WERI-Rb-1 (cell line): ENCODE results near the gene CCDC88C.

Experiments
- DNase-seq: peaks from one replicate; pipeline ENCODE4 v3.0.0-alpha.2; 2020
- H3K27ac ChIP-seq: fragments of 250-450 bp; sonication (Bioruptor Pico); 2 replicates; pipeline ENCODE4 v1.5.1; 2020; ENCODE audit warnings: mild to moderate bottlenecking, moderate library complexity
- H3K27me3 ChIP-seq: fragments of 250-450 bp; sonication (Bioruptor Pico); 2 replicates; pipeline ENCODE4 v1.5.1; 2021; ENCODE audit warnings: mild to moderate bottlenecking, low read depth, moderate library complexity; ENCODE audit not compliant: insufficient read depth, severe bottlenecking
- H3K36me3 ChIP-seq: fragments of 250-450 bp; sonication (Bioruptor Pico); 2 replicates; pipeline ENCODE4 v1.5.1; 2020; ENCODE audit warnings: mild to moderate bottlenecking, moderate library complexity
- H3K4me3 ChIP-seq: 2 replicates; pipeline ENCODE4 v1.5.1; 2011; ENCODE audit warnings: low read depth, mild to moderate bottlenecking, control low read depth, low read length
- H3K9me3 ChIP-seq: fragments of 250-450 bp; sonication (Bioruptor Pico); 2 replicates; pipeline ENCODE4 v1.5.1; 2021; ENCODE audit warnings: mild to moderate bottlenecking, moderate library complexity; ENCODE audit not compliant: severe bottlenecking
- TF ChIP-seq, protein P1 (sequence below): IDR thresholded peaks from 2 replicates; pipeline ENCODE4 v1.5.1; 2011; ENCODE audit warnings: low read depth, mild to moderate bottlenecking, control low read depth, inconsistent platforms, low read length

CCDC88C gene

DNA sequence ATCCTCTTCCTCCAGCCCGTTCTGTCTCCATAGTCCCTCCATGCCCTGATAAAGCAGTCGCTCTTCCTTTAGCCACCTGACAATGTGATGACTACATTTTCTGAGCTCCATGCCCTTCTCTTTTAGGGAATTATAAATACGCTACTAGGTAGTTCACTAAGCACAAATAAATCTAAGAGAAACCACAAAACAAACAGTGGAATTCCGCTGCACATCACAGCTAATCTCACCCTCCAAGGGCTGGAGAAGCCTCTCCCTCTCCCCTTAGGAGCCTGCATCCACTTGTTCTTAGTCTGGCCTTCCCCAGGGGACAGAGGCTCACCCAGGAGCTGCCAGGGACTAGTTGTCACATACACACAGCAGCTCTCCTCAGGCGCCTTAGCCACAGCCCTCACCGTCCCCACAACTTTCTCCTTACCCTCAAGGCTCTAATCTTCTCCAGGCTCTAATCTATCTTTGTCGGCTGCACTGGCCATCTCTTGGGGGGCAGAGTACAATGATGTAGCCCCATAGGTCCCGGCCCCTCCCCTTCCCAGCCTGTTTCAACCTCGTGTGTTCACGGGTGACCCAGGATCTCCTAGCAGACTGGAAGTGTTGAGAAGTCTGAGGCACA lies 117.2 kb downstream of the CCDC88C start:
- DNase-seq = no peak
- Histone ChIP-seq H3K27ac (no peak overlapping the region), H3K27me3 (no peaks in the 10 kb centered on the region), H3K36me3 (peaks cover 95% of the 10 kb centered on the region), H3K4me3 (no peak overlapping the region), H3K9me3 (no peaks in the 10 kb centered on the region)
- TF ChIP-seq, protein P1, sequence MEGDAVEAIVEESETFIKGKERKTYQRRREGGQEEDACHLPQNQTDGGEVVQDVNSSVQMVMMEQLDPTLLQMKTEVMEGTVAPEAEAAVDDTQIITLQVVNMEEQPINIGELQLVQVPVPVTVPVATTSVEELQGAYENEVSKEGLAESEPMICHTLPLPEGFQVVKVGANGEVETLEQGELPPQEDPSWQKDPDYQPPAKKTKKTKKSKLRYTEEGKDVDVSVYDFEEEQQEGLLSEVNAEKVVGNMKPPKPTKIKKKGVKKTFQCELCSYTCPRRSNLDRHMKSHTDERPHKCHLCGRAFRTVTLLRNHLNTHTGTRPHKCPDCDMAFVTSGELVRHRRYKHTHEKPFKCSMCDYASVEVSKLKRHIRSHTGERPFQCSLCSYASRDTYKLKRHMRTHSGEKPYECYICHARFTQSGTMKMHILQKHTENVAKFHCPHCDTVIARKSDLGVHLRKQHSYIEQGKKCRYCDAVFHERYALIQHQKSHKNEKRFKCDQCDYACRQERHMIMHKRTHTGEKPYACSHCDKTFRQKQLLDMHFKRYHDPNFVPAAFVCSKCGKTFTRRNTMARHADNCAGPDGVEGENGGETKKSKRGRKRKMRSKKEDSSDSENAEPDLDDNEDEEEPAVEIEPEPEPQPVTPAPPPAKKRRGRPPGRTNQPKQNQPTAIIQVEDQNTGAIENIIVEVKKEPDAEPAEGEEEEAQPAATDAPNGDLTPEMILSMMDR = no peak

DNA sequence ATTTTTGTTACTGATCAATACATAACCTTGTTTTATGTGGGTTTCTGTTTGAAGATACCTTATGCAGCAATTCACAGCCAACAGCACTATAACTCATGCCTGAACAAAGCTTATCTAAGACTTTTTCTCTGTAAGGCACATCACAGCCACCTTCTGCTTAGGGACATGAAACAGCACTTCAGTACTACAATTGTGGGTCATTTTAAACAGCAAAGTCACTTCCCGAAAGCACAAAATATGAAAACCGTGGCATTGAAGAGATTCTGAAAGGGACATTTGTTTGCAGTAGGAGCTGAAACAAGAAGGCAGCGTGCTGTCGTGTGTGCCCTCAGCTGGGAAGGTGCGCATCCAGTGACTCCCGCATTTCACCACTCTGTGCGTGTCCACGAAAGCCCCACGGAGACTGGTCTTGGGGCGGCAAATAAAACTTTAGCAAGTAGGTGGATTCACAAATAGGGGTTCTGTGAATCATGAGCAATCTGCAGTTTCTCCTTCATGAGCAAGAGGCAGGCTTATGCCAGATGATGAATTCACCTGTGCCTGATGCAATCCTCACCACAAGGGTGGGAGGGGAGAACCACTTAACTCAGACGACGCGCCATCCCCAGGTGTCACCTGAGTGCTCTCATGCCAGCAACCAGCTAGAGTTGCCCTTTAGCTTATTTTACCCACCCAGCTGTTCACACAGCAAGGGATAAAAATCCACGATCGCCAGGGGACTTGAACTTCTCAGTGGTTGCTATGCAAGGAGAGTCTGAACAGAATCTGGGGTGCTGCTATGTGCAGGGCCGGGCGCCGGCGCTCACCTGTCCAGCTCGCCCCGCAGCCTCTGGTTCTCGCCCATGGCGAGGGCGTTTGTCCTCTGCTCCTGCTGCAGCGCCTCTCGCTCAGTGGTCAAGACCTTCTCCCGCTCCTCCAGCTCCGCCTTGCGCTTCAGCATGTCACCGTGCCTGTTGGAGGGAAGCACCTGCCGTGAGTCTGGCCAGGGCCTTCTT lies 118.2 kb downstream of the CCDC88C start:
- Histone ChIP-seq H3K27me3 (no peaks in the 10 kb centered on the region), H3K27ac (no peak overlapping the region), H3K36me3 (peaks cover 95% of the 10 kb centered on the region), H3K9me3 (no peaks in the 10 kb centered on the region), H3K4me3 (no peak overlapping the region)
- no peak for DNase-seq
- TF ChIP-seq, protein P1 = no peak

DNA sequence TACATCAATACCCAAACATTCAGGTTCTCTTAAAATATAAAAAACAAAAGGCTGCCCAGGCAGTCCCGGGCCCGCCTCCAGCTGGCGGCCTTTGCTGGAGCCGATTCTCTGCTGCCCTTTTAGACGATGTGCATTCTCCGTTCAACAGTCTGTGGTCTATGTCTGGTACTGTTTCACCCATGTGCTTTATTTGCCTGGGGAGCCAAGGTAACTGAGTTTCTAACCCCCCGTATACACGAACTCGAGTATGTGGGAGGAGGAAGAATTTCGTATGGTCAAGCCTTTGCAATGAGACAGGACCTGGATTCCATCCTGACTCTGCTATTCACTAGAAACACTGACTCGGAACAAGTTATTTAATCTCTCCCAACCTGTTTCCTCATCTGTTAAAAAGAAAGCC lies 119.0 kb downstream of the CCDC88C start:
- TF ChIP-seq, protein P1 = no peak
- Histone ChIP-seq H3K36me3 (peaks cover 95% of the 10 kb centered on the region), H3K9me3 (no peaks in the 10 kb centered on the region), H3K4me3 (no peak overlapping the region), H3K27ac (no peak overlapping the region), H3K27me3 (no peaks in the 10 kb centered on the region)
- no peak for DNase-seq

DNA sequence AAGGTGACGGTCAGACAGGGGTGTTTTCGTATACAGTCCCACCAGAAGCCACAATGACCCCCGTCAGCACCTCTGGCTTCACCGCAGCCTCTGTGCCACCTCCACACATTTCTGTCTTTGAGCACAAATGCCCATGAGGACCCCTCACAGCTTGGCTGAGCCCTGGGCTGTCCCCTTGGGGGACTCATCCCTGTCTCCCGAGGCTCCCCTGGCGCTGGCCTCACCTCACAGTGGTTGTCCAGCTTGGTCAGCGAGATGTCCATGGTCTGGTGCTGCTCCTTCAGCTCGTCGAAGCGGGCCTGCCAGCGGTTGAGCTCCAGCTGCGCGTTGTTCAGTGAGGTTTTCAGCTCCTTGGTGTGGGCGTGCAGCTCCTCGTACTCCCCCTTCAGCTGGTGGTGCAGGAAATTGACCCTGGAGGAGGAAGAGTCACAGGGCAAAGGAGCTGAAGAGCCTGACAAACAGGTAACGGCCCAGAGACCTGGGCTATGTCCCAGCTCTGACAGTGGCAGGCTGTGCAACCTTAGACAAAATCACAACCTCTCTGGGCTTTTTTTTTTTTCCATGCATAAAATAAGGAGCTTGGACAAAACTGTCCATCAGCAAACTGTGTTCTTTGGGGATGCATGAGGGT lies 120.4 kb downstream of the CCDC88C start:
- Histone ChIP-seq H3K27ac (no peak overlapping the region), H3K27me3 (no peaks in the 10 kb centered on the region), H3K9me3 (no peaks in the 10 kb centered on the region), H3K36me3 (peaks cover 87% of the 10 kb centered on the region), H3K4me3 (no peak overlapping the region)
- TF ChIP-seq, protein P1 = no peak
- DNase-seq = no peak

DNA sequence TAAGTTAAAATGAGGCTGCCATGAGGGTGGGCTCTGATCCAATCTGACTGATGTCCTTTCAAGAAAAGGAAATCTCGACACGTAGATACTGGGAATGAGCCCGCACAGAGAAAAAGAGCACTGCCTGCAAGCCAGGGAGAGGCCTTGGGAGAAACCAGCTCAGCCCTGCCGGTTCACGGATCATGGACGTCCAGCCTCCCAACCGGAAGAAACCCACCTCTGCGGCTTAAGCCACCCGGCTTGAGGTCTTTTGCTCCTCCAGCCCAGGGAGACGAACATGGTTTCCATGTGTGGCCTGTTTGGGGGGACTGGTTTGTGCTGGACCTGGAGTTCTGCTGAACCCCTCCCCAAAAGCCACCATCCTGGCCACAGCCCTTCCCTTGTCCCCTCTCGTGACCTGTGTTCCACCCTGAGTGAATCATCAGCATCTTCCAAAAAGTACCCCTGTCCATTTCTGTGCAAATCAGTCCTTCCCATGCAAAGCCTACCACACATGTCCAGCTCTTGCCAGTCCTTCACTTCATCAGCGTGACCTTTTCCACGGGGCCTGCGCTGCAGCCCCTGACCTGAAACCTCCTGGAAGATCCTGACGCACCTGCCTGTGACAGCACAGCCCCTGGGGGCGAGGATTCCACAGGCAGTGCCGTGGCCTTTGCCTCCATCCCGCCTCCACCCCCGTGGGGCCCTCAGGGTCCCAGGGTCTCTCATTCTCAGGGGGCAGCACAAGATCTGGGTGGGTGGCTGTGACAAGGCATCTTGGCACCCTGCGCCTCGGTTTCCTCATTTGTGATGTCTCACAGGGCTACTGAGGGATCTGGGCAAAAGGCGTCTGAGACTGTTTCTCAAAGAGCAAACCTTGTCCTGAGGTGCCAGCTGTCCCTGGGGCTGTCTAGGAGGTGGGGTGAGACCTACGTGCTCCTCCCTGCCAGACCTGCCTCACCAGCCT lies 121.5 kb downstream of the CCDC88C start:
- TF ChIP-seq, protein P1 = no peak

More for the DNA sequence above, 121.5 kb downstream of the CCDC88C start:
- Histone ChIP-seq H3K4me3 (no peak overlapping the region), H3K27ac (no peak overlapping the region), H3K9me3 (no peaks in the 10 kb centered on the region), H3K27me3 (no peaks in the 10 kb centered on the region), H3K36me3 (peaks cover 87% of the 10 kb centered on the region)
- no peak for DNase-seq
